SK-N-SH treated with all-trans-retinoic acid at 6 μM for 48 hours (cell line): ENCODE data around the gene PTGER4.

Experiments
- ATAC-seq: fragments of 200-7000 bp; cut with Tn5 transposase; 3 replicates; pipeline ENCODE4 v1.9.1; 2020; ENCODE audit warnings: mild to moderate bottlenecking, moderate library complexity
- BACH2 ChIP-seq: fragments of 250-450 bp; sonication (Bioruptor Pico); IDR thresholded peaks from 2 replicates; pipeline ENCODE4 v1.9.0; 2021; ENCODE audit warnings: mild to moderate bottlenecking, borderline replicate concordance
- CREB5 ChIP-seq: fragments of 250-450 bp; sonication (Bioruptor Pico); IDR thresholded peaks from 2 replicates; pipeline ENCODE4 v1.5.1; 2020; ENCODE audit warnings: low read depth, mild to moderate bottlenecking, moderate library complexity
- ESRRG ChIP-seq: fragments of 250-450 bp; sonication (Bioruptor Pico); IDR thresholded peaks from 2 replicates; pipeline ENCODE4 v1.6.1; 2021; ENCODE audit warnings: mild to moderate bottlenecking
- GLIS3 ChIP-seq: fragments of 250-450 bp; sonication (Bioruptor Pico); IDR thresholded peaks from 2 replicates; pipeline ENCODE4 v1.5.0; 2020; ENCODE audit warnings: mild to moderate bottlenecking, moderate library complexity
- ISL1 ChIP-seq: fragments of 250-450 bp; sonication (Bioruptor Pico); IDR thresholded peaks from 2 replicates; pipeline ENCODE4 v2.1.2; 2022; ENCODE audit warnings: mild to moderate bottlenecking, moderate library complexity
- OSR1 ChIP-seq: fragments of 250-450 bp; sonication (Bioruptor Pico); IDR thresholded peaks from 2 replicates; pipeline ENCODE4 v1.8.0; 2022; ENCODE audit warnings: moderate library complexity, mild to moderate bottlenecking, inconsistent platforms
- PATZ1 ChIP-seq: fragments of 250-450 bp; sonication (Bioruptor Pico); IDR thresholded peaks from 2 replicates; pipeline ENCODE4 v1.8.0; 2020; ENCODE audit warnings: mild to moderate bottlenecking, moderate library complexity, borderline replicate concordance
- PPARA ChIP-seq: fragments of 250-450 bp; sonication (Bioruptor Pico); IDR thresholded peaks from 2 replicates; pipeline ENCODE4 v1.5.0; 2020; ENCODE audit warnings: mild to moderate bottlenecking, borderline replicate concordance
- RARB ChIP-seq: fragments of 250-450 bp; sonication (Bioruptor Pico); IDR thresholded peaks from 2 replicates; pipeline ENCODE4 v1.8.0; 2021; ENCODE audit warnings: mild to moderate bottlenecking, moderate library complexity
- TCF4 ChIP-seq: fragments of 250-450 bp; sonication (Bioruptor Pico); IDR thresholded peaks from 2 replicates; pipeline ENCODE4 v1.8.0; 2021; ENCODE audit warnings: mild to moderate bottlenecking, moderate library complexity, borderline replicate concordance
- TOX ChIP-seq: fragments of 250-450 bp; sonication (Bioruptor Pico); IDR thresholded peaks from 2 replicates; pipeline ENCODE4 v1.8.0; 2021; ENCODE audit warnings: mild to moderate bottlenecking, moderate library complexity, borderline replicate concordance
- ZC3H10 ChIP-seq: fragments of 250-450 bp; sonication (Bioruptor Pico); IDR thresholded peaks from 2 replicates; pipeline ENCODE4 v1.5.1; 2021; ENCODE audit warnings: mild to moderate bottlenecking, moderate library complexity
- ZFP3 ChIP-seq: fragments of 250-450 bp; sonication (Bioruptor Pico); IDR thresholded peaks from 2 replicates; pipeline ENCODE4 v1.5.0; 2020; ENCODE audit warnings: mild to moderate bottlenecking, moderate library complexity
- ZFP30 ChIP-seq: fragments of 450-650 bp; formaldehyde crosslinking; IDR thresholded peaks from 2 replicates; pipeline ENCODE4 v1.5.0; 2022; ENCODE audit warnings: mild to moderate bottlenecking, moderate library complexity
- ZNF565 ChIP-seq: fragments of 450-650 bp; formaldehyde crosslinking; conservative IDR thresholded peaks from 2 replicates; pipeline ENCODE4 v1.5.0; 2020; ENCODE audit warnings: low read depth, mild to moderate bottlenecking, moderate library complexity
- ZNF70 ChIP-seq: fragments of 450-650 bp; formaldehyde crosslinking; IDR thresholded peaks from 2 replicates; pipeline ENCODE4 v1.5.0; 2020; ENCODE audit warnings: mild to moderate bottlenecking, moderate library complexity
- ZNF8 ChIP-seq: fragments of 450-650 bp; formaldehyde crosslinking; IDR thresholded peaks from 2 replicates; pipeline ENCODE4 v1.5.0; 2020; ENCODE audit warnings: mild to moderate bottlenecking, moderate library complexity
- TF ChIP-seq, protein P1 (sequence below): fragments of 250-450 bp; sonication (Bioruptor Pico); IDR thresholded peaks from 2 replicates; pipeline ENCODE4 v1.5.0; 2020; ENCODE audit warnings: mild to moderate bottlenecking, moderate library complexity

The PTGER4 gene

DNA sequence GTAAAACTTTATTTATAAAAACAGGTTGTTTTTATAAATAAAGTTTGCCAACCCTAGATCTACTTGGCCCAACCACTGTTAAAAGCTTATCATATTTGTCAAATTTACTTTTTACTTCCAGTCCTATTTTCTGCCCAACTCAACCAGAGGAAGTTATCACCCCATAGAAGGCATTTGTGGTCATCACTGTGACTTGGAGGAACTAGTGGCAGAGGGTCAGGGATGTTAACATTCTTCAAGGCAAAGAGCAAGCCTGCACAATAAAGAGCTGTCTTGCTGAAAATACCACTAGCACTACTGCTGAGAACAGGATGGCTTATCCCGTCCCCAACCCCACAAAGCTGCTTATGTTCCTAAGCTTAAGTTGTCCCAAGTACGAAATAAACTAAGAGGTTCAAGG, 53.7 kb downstream of the PTGER4 start:
- ATAC-seq: no peak
- TF ChIP-seq OSR1 (CRISPR knock-in tag) (no peak), RARB (CRISPR knock-in tag) (no peak), CREB5 (CRISPR knock-in tag) (no peak), ESRRG (CRISPR knock-in tag) (no peak), ZNF565 (no peak), ZC3H10 (CRISPR knock-in tag) (no peak), ZNF8 (CRISPR knock-in tag) (no peak), ISL1 (CRISPR knock-in tag) (no peak), GLIS3 (no peak), ZFP30 (CRISPR knock-in tag) (no peak)
- TF ChIP-seq, protein P1, sequence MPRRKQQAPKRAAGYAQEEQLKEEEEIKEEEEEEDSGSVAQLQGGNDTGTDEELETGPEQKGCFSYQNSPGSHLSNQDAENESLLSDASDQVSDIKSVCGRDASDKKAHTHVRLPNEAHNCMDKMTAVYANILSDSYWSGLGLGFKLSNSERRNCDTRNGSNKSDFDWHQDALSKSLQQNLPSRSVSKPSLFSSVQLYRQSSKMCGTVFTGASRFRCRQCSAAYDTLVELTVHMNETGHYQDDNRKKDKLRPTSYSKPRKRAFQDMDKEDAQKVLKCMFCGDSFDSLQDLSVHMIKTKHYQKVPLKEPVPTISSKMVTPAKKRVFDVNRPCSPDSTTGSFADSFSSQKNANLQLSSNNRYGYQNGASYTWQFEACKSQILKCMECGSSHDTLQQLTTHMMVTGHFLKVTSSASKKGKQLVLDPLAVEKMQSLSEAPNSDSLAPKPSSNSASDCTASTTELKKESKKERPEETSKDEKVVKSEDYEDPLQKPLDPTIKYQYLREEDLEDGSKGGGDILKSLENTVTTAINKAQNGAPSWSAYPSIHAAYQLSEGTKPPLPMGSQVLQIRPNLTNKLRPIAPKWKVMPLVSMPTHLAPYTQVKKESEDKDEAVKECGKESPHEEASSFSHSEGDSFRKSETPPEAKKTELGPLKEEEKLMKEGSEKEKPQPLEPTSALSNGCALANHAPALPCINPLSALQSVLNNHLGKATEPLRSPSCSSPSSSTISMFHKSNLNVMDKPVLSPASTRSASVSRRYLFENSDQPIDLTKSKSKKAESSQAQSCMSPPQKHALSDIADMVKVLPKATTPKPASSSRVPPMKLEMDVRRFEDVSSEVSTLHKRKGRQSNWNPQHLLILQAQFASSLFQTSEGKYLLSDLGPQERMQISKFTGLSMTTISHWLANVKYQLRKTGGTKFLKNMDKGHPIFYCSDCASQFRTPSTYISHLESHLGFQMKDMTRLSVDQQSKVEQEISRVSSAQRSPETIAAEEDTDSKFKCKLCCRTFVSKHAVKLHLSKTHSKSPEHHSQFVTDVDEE (CRISPR knock-in tag): no peak

- ATAC-seq: no peak
- TF ChIP-seq ZNF70 (CRISPR knock-in tag): no peak
These were observed 54.3 kb downstream of the PTGER4 start for GRCh38 chr5:40733879-40734563.

DNA sequence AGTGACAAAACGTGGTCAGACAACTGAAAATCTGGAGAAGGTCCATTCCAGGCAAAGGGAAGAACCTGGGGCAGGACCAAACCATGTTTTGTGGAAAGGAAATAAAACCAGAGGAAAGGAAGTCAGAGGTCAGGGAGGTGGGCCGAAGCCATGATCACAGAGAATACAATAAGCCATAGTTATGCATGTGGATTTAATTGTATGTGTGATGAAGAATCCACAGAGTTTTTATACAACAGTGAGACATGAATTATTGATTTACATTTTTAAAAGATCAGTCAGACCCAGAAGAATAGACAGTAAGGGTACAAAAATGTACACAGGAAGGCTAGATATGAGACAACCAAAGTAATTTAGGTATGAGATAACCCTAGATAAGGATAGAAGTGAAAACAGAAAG, 55.3 kb downstream of the PTGER4 start:
- no peak for TF ChIP-seq CREB5 (CRISPR knock-in tag)
- TF ChIP-seq TOX (CRISPR knock-in tag): no peak
- no peak for TF ChIP-seq ZFP30 (CRISPR knock-in tag)
- no peak for TF ChIP-seq TCF4 (CRISPR knock-in tag)
- TF ChIP-seq PATZ1: no peak
- TF ChIP-seq PPARA (CRISPR knock-in tag): no peak
- TF ChIP-seq ZFP3: no peak
- no peak for TF ChIP-seq BACH2 (CRISPR knock-in tag)
- no peak for TF ChIP-seq GLIS3
- TF ChIP-seq ZC3H10 (CRISPR knock-in tag): no peak
- no peak for TF ChIP-seq ESRRG (CRISPR knock-in tag)
- TF ChIP-seq, all 23 proteins: peak for 0
- peak; percentile 41; the same call in 2 of the 3 replicates for ATAC-seq

DNA sequence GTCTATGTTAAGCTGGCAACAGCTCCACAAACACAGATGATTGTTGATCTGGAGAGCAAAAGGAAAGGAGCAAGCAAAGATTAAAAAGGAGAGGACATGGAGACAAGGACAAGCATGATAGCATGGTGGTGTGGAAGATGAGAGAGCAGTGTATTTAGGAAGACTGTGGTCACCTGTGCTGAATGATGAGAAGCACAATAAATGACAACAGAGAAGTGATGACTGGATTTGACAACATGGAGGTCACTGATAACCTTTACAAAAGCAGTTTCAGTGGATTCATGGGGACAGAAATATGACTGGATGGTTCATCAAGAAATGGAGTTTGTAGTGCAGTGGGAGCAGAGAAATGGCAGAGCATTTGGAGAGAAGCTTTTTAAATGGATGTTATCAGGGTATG, 55.9 kb downstream of the PTGER4 start:
- ATAC-seq: no peak
- TF ChIP-seq ZNF70 (CRISPR knock-in tag) (no peak), PATZ1 (no peak), PPARA (CRISPR knock-in tag) (no peak)
- TF ChIP-seq, all 23 proteins: peak for 0
